ACC112 (cell line): Measurements from ENCODE around the gene RETREG2.
A peak's percentile ranks its signal among the peaks of the same experiment; 100 is the strongest.

Experiments
- H2AFZ ChIP-seq: fragments of 200-600 bp; sonication (generic); one replicate; pipeline ENCODE4 v1.6.0; 2017; ENCODE audit warnings: antibody characterized with exemption, low read length; ENCODE audit not compliant: unreplicated experiment
- H3K27ac ChIP-seq: fragments of 200-600 bp; sonication (generic); 2 replicates; pipeline ENCODE4 v1.5.1; 2014; ENCODE audit warnings: low read depth, mild to moderate bottlenecking, antibody characterized with exemption, low read length, moderate library complexity
- H3K27me3 ChIP-seq: fragments of 200-600 bp; sonication (generic); 2 replicates; pipeline ENCODE4 v1.6.1; 2014; ENCODE audit warnings: mild to moderate bottlenecking, antibody characterized with exemption, low read length, moderate library complexity, mixed read lengths; ENCODE audit not compliant: insufficient read depth
- H3K36me3 ChIP-seq: fragments of 200-600 bp; sonication (generic); 2 replicates; pipeline ENCODE4 v1.6.1; 2016; ENCODE audit warnings: mild to moderate bottlenecking, antibody characterized with exemption, low read length, moderate library complexity, mixed read lengths; ENCODE audit not compliant: insufficient read depth
- H3K4me1 ChIP-seq: fragments of 200-600 bp; sonication (generic); one replicate; pipeline ENCODE4 v1.6.1; 2016; ENCODE audit warnings: low read length, mixed read lengths; ENCODE audit not compliant: insufficient read depth, unreplicated experiment, control insufficient read depth
- H3K4me3 ChIP-seq: fragments of 200-600 bp; sonication (generic); 2 replicates; pipeline ENCODE4 v1.5.1; 2014; ENCODE audit warnings: mild to moderate bottlenecking, low read depth, low read length
- H3K79me2 ChIP-seq: fragments of 200-600 bp; sonication (generic); one replicate; pipeline ENCODE4 v1.6.0; 2016; ENCODE audit warnings: low read length; ENCODE audit not compliant: control insufficient read depth, unreplicated experiment, insufficient read depth

Gene RETREG2

GRCh38 chr2:219178377-219179175 is 501 bp downstream of the RETREG2 start:
- H3K4me3 ChIP-seq: peak overlapping the region; percentile 88
- peak overlapping the region; percentile 48 for H2AFZ ChIP-seq
- H3K27me3 ChIP-seq: no peaks in the 10 kb centered on the region
- peaks cover 33% of the 10 kb centered on the region for H3K79me2 ChIP-seq
- H3K27ac ChIP-seq: peak overlapping the region; percentile 93; the same call in 1 of the 2 replicates
- peaks cover 19% of the 10 kb centered on the region for H3K4me1 ChIP-seq
- H3K36me3 ChIP-seq: no peaks in the 10 kb centered on the region; the same call in 1 of the 2 replicates

GRCh38 chr2:219179601-219180465 is 1.8 kb downstream of the RETREG2 start:
- no peaks in the 10 kb centered on the region; the same call in 1 of the 2 replicates for H3K36me3 ChIP-seq
- peaks cover 16% of the 10 kb centered on the region for H3K4me1 ChIP-seq
- H3K27ac ChIP-seq: no peak overlapping the region
- no peaks in the 10 kb centered on the region for H3K27me3 ChIP-seq
- no peak overlapping the region for H2AFZ ChIP-seq
- peaks cover 29% of the 10 kb centered on the region for H3K79me2 ChIP-seq
- peak overlapping the region; percentile 88 for H3K4me3 ChIP-seq

DNA sequence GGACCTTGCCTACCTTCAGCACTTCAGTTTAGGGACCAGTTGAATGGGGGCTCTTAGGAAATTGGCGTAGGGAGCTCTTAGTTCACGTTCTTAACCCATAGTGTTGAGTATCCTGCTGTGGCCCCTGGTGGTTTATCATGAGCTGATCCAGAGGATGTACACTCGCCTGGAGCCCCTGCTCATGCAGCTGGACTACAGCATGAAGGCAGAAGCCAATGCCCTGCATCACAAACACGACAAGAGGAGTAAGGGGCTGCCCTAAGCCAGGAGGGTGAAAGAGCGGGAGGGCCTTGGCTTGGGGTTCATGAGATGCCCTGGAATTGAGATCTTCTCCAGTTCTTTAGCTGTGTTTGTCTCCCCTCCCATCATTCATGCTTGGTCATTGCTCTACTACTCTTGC is 2.9 kb downstream of the RETREG2 start:
- H3K36me3 ChIP-seq: no peaks in the 10 kb centered on the region; the same call in none of the 2 replicates
- H3K4me1 ChIP-seq: peaks cover 9% of the 10 kb centered on the region
- H2AFZ ChIP-seq: no peak overlapping the region
- H3K79me2 ChIP-seq: peaks cover 23% of the 10 kb centered on the region
- H3K27ac ChIP-seq: no peak overlapping the region
- H3K27me3 ChIP-seq: no peaks in the 10 kb centered on the region
- no peak overlapping the region for H3K4me3 ChIP-seq

DNA sequence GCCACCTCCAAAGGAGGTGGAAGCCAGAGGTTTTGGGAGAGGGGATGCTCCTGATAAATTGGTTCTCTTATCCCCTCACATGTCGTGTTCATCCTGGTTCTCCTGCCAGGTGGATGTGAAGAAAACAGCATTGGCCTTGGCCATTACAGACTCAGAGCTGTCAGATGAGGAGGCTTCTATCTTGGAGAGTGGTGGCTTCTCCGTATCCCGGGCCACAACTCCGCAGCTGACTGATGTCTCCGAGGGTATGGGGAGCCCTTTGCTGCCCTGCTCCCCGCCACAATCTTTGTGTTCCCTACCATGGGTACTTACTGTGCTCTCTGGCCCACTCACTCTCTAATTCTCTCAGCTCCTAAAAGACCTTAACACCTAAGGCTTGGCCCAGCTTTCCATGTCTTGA is 3.5 kb downstream of the RETREG2 start:
- Histone ChIP-seq H3K27ac (no peak overlapping the region), H2AFZ (no peak overlapping the region), H3K79me2 (peaks cover 21% of the 10 kb centered on the region), H3K4me1 (peaks cover 8% of the 10 kb centered on the region), H3K27me3 (no peaks in the 10 kb centered on the region), H3K36me3 (no peaks in the 10 kb centered on the region; the same call in none of the 2 replicates), H3K4me3 (no peak overlapping the region)

DNA sequence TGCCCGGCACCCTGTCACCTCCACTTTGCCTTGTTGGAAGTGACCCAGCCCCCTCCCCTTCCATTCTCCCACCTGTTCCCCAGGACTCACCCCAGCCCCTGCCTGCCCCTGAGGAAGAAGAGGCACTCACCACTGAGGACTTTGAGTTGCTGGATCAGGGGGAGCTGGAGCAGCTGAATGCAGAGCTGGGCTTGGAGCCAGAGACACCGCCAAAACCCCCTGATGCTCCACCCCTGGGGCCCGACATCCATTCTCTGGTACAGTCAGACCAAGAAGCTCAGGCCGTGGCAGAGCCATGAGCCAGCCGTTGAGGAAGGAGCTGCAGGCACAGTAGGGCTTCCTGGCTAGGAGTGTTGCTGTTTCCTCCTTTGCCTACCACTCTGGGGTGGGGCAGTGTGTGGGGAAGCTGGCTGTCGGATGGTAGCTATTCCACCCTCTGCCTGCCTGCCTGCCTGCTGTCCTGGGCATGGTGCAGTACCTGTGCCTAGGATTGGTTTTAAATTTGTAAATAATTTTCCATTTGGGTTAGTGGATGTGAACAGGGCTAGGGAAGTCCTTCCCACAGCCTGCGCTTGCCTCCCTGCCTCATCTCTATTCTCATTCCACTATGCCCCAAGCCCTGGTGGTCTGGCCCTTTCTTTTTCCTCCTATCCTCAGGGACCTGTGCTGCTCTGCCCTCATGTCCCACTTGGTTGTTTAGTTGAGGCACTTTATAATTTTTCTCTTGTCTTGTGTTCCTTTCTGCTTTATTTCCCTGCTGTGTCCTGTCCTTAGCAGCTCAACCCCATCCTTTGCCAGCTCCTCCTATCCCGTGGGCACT is 4.5 kb downstream of the RETREG2 start:
- Histone ChIP-seq H2AFZ (no peak overlapping the region), H3K36me3 (no peaks in the 10 kb centered on the region; the same call in none of the 2 replicates), H3K27ac (no peak overlapping the region), H3K27me3 (no peaks in the 10 kb centered on the region), H3K4me3 (no peak overlapping the region), H3K4me1 (peaks cover 8% of the 10 kb centered on the region), H3K79me2 (peaks cover 21% of the 10 kb centered on the region)

DNA sequence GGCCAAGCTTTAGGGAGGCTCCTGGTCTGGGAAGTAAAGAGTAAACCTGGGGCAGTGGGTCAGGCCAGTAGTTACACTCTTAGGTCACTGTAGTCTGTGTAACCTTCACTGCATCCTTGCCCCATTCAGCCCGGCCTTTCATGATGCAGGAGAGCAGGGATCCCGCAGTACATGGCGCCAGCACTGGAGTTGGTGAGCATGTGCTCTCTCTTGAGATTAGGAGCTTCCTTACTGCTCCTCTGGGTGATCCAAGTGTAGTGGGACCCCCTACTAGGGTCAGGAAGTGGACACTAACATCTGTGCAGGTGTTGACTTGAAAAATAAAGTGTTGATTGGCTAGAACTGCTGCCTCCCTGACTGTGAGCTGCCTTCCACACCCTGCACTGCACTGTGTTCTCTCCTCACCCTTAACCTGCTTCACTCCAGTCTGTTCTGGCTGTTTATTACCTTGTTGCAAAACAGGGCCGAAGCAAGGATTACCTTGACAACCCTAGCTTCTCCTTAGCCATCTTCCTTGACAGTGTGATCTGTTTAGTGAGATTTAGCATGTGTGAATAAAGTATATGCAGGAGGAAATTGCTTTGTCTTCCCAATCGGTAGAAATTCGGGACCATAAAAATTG is 5.2 kb downstream of the RETREG2 start:
- peaks cover 8% of the 10 kb centered on the region for H3K4me1 ChIP-seq
- H3K36me3 ChIP-seq: no peaks in the 10 kb centered on the region; the same call in none of the 2 replicates

DNA sequence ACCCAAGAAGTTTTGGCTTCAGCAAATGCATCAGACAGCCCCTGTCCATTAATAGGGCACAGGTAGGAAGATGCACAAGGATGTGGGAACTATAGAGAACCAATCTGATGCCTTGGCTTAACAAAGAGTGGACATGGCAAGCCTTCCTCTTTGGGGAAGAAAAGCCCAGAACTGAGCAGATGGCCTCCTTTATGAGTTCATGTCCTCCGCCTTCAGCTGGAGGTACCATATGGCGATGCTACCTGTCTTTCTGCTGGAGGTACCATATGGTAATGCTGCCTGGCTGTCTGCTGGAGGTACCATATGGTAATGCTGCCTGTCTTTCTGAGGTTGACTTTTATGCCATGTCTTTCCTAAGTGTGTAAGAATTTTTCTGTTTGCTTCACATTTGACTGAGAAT is 6.0 kb downstream of the RETREG2 start:
- Histone ChIP-seq H3K27ac (no peak overlapping the region), H3K4me3 (no peak overlapping the region), H3K36me3 (no peaks in the 10 kb centered on the region; the same call in none of the 2 replicates), H2AFZ (no peak overlapping the region), H3K79me2 (peaks cover 14% of the 10 kb centered on the region), H3K4me1 (peaks cover 6% of the 10 kb centered on the region), H3K27me3 (no peaks in the 10 kb centered on the region)

More for the DNA sequence above, 5.2 kb downstream of the RETREG2 start:
- no peak overlapping the region for H3K27ac ChIP-seq
- no peak overlapping the region for H3K4me3 ChIP-seq
- H2AFZ ChIP-seq: no peak overlapping the region
- H3K27me3 ChIP-seq: no peaks in the 10 kb centered on the region
- H3K79me2 ChIP-seq: peaks cover 21% of the 10 kb centered on the region

DNA sequence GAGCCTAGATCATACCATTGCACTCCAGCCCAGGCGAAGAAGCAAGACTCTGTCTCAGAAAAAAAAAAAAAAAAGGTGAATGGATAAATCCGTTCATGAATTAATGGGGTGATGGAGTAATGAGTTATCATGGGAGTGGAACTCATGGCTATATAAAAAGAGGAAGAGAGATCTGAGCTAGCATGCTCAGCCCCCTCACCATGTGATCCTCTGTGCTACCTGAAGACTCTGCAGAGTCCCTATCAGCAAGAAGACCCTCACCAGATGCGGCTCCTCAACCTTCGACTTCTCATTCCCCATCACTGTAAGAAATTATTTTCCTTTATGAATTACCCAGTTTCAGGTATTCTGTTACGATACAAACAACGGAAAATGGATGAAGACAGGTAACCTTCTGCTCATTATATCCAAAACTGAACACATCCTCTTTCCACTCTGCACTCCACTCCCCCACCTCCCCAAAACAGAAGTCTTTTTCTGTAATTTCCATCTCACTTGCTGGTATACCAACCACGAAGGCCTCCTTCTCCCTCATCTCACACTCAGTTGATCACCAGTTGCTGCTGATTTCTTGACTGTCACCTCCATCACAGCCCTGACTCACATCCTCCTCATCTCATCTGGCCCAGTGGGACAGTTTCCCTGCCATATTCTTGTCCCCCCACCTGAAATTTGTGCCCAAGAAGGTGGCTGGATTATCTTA is 8.8 kb downstream of the RETREG2 start:
- no peaks in the 10 kb centered on the region; the same call in none of the 2 replicates for H3K36me3 ChIP-seq
- H3K4me3 ChIP-seq: no peak overlapping the region
- H3K4me1 ChIP-seq: no peaks in the 10 kb centered on the region
- H3K27ac ChIP-seq: no peak overlapping the region
- no peaks in the 10 kb centered on the region for H3K27me3 ChIP-seq
- H3K79me2 ChIP-seq: no peaks in the 10 kb centered on the region
- no peak overlapping the region for H2AFZ ChIP-seq

DNA sequence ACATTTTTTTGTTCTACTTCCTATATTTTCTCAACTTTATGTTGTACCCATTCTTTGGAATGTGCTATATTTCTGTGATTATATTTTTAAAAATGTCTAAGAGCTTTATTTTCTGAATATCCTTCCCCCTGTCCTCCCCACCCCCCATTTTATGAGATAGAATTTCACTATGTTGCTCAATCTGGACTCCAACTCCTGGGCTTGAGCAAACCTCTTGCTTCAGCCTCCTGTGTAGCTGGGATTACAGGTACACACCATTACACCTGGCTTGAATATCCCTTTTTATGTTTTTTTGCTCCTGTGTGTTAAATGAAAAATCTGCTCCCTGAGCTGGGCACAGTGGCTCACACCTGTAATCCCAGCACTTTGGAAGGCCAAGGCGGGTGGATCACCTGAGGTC is 19.3 kb downstream of the RETREG2 start:
- no peak overlapping the region for H2AFZ ChIP-seq
- peaks cover 7% of the 10 kb centered on the region; the same call in 1 of the 2 replicates for H3K27me3 ChIP-seq
- no peak overlapping the region for H3K27ac ChIP-seq
- H3K79me2 ChIP-seq: no peaks in the 10 kb centered on the region
- no peaks in the 10 kb centered on the region for H3K4me1 ChIP-seq
- H3K4me3 ChIP-seq: no peak overlapping the region
- no peaks in the 10 kb centered on the region for H3K36me3 ChIP-seq
